ENCODE results near the gene KLHL25. TPM values are rescaled to one million over a fixed set of nuclear protein-coding genes. Genes with fewer than 3 reads are reported as not detected.

The KLHL25 gene
- total RNA-seq, 1 experiment from 2014 or later = 7.0 TPM

- POLR2A ChIA-PET = no interaction called here
- BruUV-seq (replicated peaks) = no TSS peak
- Histone ChIP-seq H3K27me3 (ENCODE audit: control insufficient read depth, insufficient read depth, low read length) (no peaks in the 10 kb centered on the region), H3K9me3 (ENCODE audit: control insufficient read depth, insufficient read depth, low read depth, low read length) (no peaks in the 10 kb centered on the region), H3K36me3 (ENCODE audit: control insufficient read depth, insufficient read depth, low read length) (no peaks in the 10 kb centered on the region), H3K4me1 (ENCODE audit: control insufficient read depth, insufficient read depth, low read length) (peaks cover 4% of the 10 kb centered on the region; the same call in 1 of the 2 replicates), H3K27ac (ENCODE audit: low read length) (no peak overlapping the region), H3K4me3 (ENCODE audit: low read depth in 2 of 2, low read length in 2 of 2) (no peak overlapping the region)
- DNase-seq (ENCODE audit: low read depth, low spot score) (no peak), ATAC-seq (no peak)
- in situ Hi-C loops (cut with HindIII; ENCODE audit: low pct_unique_long_range_greater_than_20kb, low sequenced_read_pairs) = no loop called here
- intact Hi-C loops (cut with micrococcal nuclease; ENCODE audit: unreplicated experiment) = no loop called here
- TF ChIP-seq POLR2AphosphoS5 (IDR thresholded peaks at IDR 0.05; ENCODE audit: low read depth, low read length) = no peak
- no peak for TF ChIP-seq REST (IDR thresholded peaks at IDR 0.05; ENCODE audit: insufficient read depth in 1 of 2, low read depth in 2 of 2, low read length in 1 of 2)
- CTCF ChIA-PET = no interaction called here
These were observed 40.8 kb downstream of the KLHL25 start for GRCh38 chr15:85753791-85754452.

- no peaks in the 10 kb centered on the region for H3K9me3 ChIP-seq (ENCODE audit: control insufficient read depth, insufficient read depth, low read depth, low read length)
- TF ChIP-seq POLR2AphosphoS5 (IDR thresholded peaks at IDR 0.05; ENCODE audit: low read depth, low read length) (no peak), SIN3A (IDR thresholded peaks at IDR 0.05; ENCODE audit: borderline replicate concordance, insufficient read depth, low read depth, low read length) (no peak), CTCF (IDR thresholded peaks at IDR 0.05) (no peak), REST (IDR thresholded peaks at IDR 0.05; ENCODE audit: insufficient read depth in 1 of 2, low read depth in 2 of 2, low read length in 1 of 2) (no peak), TCF7L2 (IDR thresholded peaks at IDR 0.05; ENCODE audit: low read depth, low read length) (no peak)
- no peak for DNase-seq (ENCODE audit: low read depth, low spot score)
- H3K4me3 ChIP-seq (ENCODE audit: low read depth in 2 of 2, low read length in 2 of 2) = no peak overlapping the region
- ChIA-PET POLR2A (no interaction called here), CTCF (no interaction called here)
- peaks cover 4% of the 10 kb centered on the region; the same call in 1 of the 2 replicates for H3K4me1 ChIP-seq (ENCODE audit: control insufficient read depth, insufficient read depth, low read length)
- H3K27ac ChIP-seq (ENCODE audit: low read length) = no peak overlapping the region
- BruUV-seq (replicated peaks) = no TSS peak
- no peaks in the 10 kb centered on the region for H3K27me3 ChIP-seq (ENCODE audit: control insufficient read depth, insufficient read depth, low read length)
- intact Hi-C loops (cut with micrococcal nuclease; ENCODE audit: unreplicated experiment) (no loop called here), in situ Hi-C loops (cut with HindIII; ENCODE audit: low pct_unique_long_range_greater_than_20kb, low sequenced_read_pairs) (no loop called here)
- no peaks in the 10 kb centered on the region for H3K36me3 ChIP-seq (ENCODE audit: control insufficient read depth, insufficient read depth, low read length)
- ATAC-seq = no peak
These were observed 41.5 kb downstream of the KLHL25 start for GRCh38 chr15:85753261-85753660.
